Daoy (cell line): ENCODE measurements around the gene PFN3. TPM values are rescaled to one million over a fixed set of nuclear protein-coding genes. Genes with fewer than 3 reads are reported as not detected.
"Not testable (repeated sequence)": the region's sequence is repeated elsewhere in the genome, so short reads cannot be mapped to it uniquely, and the experiment has no call there.

Source experiments
- DNase-seq: peaks from one replicate; pipeline ENCODE4 v3.0.0-alpha.2; 2015; ENCODE audit warnings: low read depth
- total RNA-seq: library from RNA; depleted of rRNA; stranded (reverse); fragments of >200 nt; shearing (Covaris generic); gene quantifications from 2 replicates; pipeline ENCODE4 v1.2.3, GENCODE V29; 2014

Gene PFN3
- total RNA-seq, 1 experiment from 2014 or later, result not detected

DNA sequence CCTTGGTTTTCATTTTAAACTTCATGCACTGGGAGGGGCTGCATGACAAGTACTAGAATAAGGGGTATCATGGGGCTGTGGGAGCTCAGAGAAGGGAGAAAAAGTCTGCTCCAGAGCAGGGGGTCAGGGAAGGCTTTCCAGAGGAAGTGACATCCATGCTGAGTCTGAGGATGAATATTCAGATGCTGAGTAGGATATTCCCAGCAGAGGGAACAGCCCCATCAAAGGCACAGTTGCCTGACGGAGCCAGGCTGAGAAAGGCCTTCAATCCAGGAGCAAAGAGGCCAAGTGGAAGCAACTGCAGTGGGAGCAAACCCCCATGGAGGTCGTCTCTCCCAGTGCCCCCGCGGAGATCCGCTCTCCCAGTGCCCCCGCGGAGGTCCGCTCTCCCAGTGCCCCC is 4.4 kb downstream of the PFN3 start:
- no peak for DNase-seq

DNA sequence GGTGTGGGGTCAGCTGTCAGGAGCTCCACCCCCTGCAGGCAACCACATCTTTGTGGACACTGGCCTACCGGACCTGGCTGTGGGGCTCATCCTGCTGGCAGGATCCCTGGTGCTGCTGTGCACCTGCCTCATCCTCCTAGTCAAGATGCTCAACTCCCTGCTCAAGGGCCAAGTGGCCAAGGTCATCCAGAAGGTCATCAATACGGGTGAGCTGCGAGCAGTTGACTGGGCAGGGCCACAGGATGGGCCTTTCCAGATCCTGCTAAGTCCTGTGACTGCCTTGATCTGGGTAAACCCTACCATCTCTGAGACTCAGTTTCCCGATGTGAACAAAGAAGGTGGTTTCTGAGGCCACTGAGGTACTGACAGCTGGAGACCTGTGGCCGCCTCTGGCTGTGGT is 6.5 kb downstream of the PFN3 start:
- no peak for DNase-seq

DNA sequence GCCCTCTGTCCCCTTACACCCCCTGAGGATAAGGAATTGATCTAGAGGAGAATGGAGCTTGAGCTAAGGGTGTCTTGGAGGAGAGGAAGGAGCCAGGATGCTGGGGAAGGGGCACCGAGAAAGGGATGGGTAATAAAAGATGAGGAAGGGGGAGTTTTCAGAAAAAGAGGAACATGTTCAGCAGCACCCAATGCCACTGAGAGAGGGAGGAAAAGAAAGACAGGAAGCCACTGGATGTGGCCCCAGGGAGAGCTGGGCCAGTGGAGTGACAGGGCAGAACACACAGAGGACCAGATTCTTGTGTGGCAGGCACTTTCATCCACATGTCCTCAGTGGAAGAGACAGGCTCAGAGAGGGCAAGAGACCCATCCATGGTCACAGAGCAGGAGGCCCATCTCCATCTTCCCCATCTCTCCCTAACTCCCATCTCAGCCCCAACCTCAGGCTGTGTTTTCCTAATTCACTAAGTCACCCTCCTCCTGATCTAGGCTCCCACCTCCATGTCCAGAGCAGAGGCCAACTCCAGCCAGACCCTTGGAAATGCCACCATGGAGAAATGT is 7.2 kb downstream of the PFN3 start:
- DNase-seq, result no peak

DNA sequence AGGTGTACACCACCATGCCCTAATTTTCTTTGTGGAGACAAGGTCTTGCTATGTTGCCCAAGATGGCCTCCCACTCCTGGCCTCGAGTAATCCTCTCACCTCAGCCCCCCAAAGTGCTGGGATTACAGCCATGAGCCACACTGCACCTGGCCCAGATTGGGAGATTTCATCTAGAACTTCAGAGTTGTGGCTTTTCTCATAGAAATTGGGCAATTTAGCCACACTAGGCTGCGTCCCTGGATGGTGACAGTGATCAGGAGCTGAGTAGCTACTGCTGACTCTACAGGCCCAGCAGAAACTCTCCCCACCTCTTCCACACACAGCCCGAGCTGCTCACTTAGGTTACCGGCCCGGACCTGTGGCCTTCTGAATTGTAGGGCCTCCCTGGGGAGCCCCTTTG is 7.7 kb downstream of the PFN3 start:
- DNase-seq, result no peak

DNA sequence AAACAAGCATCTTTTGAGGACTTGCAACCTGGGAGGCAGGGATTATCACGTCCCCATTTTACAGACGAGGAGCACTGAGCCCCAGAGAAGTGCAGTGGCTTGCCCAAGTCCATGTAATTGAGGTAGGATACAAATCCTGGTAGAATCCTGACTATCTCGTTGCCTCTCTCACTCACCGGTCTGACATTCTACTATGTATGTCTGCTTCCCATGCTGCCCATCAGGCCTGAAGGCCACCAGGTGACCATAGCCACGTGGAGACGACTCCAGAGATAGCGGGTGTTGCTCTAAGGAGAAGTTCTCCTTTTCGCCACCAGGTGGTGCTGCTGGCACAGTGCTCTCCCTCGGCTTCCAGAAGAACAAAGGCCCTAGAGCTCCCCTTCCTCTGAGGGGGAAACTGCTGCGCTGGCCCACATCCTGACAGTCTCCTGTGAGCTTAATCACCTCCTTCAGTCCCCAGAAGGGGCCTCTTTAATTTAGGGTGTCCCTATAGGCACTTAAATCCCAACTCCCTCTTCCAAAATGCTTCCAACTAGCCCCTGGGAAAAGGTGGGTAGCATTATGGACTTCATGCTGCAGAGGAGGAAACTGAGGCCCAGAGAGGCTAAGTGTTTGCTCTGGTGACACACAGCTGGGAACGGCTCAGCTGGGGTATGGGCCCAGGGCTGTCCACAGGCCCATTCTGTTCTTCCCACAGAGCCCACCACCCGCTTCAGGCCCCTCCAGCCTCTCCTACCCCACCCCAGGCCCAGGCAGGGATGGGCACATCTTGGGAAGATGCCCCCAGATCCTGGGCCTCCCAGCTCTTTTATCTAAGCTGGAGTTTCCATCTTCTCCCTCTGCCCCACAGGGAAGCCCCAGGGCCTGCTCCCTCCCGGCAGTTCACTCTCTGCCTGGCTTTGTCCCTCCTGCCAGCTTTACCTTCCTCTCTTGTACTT is 9.8 kb downstream of the PFN3 start:
- peak; percentile 89 for DNase-seq

DNA sequence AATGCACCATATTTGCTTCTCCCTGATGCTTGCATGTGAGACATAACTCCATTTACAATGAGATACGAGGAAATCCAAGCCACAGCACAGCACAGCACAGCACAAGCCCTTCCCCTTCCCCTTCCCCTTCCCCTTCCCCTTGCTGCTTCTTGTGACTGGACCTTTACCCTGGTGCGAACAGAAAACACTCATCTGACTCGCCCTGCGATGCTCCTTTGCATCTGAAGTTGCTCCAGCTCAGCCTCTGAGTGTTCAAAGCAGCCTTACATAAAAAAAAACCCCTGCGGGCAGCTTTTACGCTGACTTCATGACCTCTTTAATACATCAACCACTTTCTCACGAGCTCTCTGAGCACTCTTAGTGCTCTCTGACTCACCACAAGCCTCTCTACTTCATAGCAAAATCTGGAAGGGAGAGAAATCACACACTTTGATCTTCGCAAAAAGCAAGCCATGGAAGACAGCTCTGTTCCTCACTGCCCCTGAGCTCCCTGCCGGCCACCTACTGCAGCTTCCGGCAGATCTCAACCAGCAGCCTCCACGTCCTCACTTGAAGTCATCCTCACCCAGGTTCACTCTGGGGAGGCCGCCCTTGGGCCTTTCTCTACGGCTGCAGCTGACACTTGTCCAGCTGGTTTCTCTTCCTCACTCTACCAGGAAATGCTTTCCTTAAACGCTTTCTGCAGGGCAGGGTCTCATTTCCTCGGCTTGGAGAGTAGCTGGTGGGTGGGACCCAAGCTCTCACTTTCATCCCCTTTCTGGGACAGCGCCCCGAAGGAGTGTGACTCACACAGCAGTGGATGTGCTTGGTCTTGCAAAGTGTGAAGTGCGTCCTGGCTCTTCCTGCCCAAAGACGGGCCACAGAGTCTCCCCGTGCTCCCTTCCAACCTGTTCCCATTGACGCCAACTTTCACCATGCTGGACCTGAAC is 11.0 kb downstream of the PFN3 start:
- peak; percentile 80 for DNase-seq

DNA sequence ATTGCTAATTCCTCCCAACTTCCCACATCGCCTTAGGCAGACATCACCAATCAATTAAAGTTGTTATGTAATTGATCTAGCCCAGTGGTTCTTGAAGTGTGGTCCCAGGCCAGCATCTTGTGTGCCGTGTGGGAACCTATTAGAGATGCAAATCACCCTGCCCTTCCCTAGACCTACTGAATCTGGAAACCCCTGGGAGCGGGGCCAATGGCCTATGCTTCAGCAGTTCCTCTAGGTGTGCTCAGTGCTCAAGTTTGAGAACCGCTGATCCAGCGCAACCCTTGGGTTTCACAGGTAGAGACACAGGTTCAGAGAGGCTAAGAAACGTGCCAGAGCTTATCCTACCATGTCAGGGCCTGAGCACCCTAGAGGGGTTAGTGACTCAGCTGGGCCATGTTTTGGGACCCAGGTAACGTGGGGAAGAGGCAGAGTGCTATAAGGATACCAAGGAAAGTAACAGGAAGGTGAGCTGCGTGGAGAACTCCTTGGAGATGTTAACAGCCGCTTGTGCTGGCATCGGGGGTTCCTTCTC is 11.9 kb downstream of the PFN3 start:
- DNase-seq, result no peak

DNA sequence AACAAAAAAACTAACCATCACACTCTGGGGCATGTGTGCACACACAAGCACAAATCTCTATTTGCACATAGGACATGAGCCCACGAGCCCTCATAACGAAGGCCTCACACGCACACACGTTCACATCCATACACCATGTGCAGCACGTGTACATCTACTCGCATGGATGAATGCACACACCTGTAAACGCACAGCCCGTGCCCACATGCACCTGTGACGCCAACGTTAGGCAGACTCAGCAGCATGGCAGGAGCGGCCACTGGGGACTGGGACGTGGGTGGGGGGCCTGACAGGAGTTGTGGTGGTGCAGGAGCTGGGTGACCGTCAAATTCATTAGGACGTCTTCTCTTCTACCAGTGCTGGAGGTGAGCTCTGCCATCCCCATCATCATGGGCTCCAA is 13.1 kb downstream of the PFN3 start:
- DNase-seq, result no peak

DNA sequence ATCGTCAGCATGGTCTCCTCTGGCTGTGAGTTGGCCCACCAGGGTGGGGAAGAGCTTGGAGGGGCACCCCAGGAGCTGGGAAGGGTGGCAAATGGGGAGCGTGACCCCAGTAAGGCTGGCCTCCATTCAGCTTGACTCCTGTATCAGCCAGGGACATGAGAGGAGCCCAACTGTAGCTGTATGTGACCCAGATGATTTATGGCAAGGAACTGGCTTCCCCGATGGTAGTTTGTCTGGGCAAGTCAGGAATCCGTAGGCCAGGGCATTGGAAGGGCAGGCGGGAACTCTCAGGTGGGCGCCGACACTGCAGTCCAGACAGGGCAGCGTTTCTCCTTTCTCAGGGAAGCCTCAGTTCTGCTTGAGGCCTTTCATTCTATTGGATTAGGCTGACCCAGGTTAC is 13.9 kb downstream of the PFN3 start:
- DNase-seq, result no peak

DNA sequence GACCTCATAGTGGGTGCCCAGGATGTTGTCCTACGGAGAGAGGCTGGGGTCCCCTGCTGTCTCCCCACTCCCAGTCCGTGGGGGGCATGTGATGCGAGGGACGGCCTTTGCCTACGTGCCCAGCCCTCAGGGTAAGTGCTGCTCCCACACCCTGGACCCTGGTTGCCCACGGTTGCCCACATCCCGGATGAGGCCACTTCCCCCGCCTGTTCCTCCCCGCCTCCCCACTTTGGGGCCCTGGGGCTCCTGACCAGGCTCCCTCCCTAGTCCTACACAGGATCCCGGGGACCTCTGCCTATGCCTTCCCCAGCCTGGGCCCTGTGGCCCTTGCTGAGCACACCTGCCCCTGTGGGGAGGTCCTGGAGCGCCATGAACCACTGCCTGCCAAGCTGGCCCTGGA is 14.7 kb downstream of the PFN3 start:
- no peak for DNase-seq

DNA sequence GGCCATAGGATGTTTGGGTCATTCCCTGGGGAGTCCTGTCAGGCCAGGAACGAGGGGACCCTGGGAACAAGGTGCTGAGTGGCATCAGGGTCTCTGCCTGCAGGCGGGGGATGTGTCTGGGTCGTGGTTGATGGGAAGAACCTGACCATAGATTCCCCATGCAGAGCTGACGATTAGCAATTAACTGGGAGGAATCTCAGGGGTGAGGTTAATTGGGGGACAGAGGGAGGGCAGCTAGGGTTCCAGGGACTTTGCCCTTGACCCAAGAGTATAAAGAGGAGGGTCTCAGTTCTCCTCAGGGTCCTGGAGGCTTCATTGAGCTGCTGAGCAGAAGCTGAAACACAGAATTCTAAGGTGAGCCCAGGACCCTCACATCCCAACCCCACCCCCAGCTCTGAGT is 16.3 kb downstream of the PFN3 start, which contains the start of gene SLC34A1:
Gene SLC34A1, plus strand, starts transcription at position 301 of the 400 bp plus-strand sequence. CDS start 1,308 bp downstream, outside the sequence.
- no peak for DNase-seq

DNA sequence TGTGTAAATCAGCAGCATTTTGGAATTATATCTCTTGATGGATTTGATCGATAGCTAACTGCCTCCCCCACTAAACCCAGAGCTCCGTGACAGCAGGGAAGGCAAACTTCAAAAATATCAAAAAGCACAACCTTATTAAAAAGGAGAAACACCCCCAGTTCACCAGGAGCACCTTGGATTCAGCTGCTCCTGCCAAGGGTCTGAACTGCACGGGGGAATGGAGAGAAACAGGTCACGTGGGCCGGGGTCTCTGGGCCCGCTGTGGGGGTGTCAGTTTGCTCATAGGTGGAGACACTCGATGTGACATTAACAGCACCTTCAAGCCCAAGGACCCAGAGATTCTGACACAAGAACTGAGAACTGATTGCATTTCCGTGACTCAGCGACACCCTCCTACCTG is 17.3 kb downstream of the PFN3 start:
- no peak for DNase-seq

DNA sequence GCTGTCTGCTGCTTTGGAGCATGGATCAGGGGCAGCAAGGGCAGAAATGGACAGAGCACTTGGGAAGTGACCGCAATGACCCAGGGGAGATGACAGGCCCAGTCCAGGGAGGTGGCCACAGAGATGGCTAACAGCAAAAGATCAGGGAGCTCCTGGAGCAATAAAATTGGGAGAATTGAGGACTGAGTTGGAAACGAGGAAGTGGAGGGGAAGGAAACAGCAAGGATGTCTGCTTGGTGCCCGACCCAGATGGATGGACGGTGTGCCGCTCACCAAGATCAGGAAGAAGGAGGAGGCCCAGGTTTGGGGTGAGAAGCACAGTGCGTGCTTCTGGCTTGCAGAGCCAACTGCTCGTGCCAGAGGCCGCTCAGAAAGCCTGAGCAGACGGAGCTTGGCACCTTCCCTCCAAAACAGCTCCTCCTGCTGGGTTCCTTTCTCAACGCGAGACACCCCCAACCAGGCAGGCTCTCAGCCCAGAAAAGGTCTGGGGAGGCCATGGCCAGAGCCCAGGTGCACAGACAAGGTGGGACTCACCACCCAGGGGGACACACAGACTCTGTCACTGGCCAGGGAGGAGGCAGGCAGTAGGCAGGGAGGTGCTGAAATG is 17.9 kb downstream of the PFN3 start:
- no peak for DNase-seq

DNA sequence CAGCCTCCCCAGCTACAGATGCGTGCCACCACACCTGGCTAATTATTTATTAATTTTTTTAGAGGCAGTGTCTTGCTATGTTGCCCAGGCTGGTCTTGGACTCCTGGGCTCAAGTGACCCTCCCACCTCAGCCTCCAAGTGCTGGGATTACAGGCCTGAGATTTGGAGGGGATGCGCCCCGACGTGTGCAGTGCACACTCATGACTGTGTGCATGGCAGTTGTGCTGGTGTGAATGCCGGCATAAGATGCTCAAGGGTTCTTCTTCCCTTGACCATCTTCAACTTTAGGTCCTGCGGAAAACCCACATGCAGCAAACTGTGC is 19.7 kb downstream of the PFN3 start:
- no peak for DNase-seq

DNA sequence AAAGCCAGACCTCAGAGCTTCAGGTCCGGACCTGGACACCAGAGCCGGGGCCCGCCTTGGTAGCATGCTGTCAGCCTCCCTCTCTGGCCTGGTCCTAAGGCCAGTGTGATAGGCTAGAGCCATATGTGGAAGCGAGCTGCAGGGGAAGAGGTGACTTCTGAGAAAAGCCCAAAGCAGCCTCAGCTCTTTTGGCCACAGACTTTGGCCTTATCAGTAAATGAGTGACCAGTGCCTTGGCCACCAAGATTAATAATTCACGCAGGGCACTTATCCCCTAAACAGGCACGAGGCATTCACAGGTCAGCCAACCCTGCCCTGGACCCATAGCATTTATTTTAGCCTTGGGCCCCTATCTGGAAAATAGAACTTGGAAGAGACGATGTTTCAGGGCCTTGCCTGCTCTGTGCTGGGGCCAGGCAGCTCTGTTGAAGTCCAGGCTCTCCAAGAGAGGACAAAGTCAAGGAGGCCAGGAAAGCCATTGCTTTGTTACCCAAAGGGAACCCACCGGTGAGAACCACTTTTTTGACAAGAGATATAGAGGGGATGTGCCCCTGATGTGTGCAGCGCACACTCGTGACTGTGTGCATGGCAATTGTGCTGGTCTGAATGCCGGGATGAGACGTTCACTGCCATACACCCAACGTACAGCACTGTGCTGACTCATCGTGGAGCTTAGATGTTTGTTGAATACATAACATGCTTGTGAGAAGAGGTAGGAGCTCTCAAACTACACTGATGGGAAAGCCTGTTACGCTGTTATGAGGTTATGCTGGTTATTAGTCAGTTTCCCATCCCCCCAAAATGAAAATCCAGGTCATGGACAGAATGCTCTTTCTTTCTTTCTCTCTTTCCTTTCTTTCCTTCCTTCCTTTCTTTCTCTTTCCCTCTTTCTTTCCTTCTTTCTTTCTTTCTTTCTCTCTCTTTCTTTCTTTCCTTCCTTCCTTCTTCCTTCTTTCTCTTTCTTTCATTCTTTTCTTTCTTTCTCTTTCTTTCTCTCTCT is 21.3 kb downstream of the PFN3 start:
- peak; percentile 69 for DNase-seq

DNA sequence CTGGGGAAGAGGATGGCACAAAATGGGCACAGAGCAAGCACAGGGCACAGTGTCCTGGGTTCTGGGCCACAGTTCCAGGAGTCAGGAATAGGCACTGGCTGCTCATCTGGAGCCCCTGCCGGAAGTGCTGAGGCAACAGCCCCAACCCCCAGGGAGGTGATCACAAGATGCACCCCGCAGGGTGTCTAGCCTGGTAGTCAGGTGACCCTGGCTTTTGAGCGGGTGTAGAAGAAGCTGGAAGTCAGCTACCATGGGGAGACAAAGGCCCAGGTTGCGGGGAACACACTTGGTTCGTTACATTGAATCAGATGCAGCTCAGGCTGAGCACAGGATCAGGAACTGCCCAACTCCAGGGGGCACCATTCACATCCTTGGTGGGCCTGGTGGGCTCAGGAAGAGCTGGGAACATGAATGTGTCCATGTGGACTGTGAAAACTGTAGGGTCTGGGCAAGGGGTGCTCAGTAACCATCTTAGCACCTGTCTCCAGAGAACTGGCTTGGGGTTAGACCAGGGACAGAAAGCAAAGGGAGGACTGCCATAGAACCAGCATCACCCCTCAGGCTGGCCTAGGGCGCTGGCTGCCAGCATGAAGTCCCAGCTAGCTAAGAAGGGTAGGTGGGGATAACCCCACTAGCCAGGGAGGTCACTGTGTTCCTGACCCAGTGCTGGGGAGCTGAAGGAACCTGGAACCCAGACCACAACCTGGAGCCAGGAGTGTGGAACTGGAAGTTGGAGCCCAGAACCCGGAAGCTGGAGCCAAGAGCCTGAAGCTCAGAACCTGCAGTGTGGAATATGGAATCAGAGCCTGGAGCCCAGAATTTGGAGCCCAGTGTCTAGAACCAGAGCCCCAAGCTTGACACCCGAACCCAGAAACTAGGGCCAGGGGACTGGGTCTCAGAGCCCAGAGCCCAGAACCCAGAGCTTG is 22.3 kb downstream of the PFN3 start:
- DNase-seq, result no peak

DNA sequence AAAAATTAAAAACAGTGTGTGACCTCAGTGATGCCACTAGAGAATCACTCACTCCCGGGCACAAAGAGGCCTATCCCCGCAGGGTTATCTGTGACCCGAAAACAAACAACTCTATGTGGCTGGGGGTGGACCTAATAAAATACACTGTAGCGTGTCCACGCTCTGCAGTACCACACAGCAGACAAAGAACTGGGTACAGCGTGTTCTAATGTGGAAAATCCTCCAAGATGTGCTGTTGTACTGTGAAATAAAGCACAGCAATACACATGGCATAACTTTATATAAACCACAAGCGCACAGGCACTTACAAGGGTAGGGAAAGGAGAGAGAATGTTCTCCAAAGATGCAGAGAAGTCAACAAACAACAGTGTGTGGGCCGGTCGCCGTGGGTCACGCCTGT is 24.4 kb downstream of the PFN3 start:
- no peak for DNase-seq

DNA sequence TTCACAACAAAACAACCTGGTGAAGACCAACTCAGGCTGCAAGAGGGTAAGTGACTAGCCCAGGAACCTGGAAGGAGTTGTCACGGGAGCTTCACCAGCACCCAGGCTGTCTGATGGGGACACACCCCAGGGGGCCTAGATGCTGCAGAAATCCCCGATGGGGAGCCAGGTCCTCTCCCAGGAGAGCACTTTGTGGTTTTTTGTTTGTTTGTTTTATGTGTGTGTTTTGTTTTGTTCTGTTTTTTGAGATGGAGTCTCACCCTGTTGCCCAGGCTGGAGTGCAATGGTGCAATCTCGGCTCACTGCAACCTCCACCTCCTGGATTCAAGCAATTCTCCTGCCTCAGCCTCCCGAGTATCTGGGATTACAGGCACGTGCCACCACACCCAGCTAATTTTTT is 24.9 kb downstream of the PFN3 start:
- not testable (repeated sequence) for DNase-seq

DNA sequence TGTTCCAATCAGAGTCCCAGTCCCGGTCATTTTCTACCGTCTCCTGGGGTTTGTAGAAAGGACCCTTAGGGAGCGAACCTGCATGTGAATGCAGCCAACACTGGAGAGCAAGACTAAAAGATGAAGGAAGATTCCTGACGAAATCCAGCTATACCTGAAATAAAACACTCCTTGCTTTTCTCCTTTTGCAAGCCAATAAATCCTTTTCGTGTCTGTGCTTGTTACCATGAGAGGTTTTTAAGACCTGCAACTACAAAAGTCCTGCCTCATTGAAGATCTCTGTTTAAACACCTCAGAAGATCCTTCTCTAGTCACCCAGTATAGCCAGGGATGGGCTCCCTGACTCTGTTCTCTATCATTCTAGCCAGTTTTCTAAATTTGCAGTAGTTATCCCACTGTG is 26.2 kb downstream of the PFN3 start:
- no peak for DNase-seq
